GM23338 (cell line): ENCODE measurements around the gene ESR2. TPM values are rescaled to one million over a fixed set of nuclear protein-coding genes. Genes with fewer than 3 reads are reported as not detected.

Experiments
- ATAC-seq: fragments of 200-7000 bp; cut with Tn5 transposase; 3 replicates; pipeline ENCODE4 v1.9.1; 2020
- DNase-seq: peaks from one replicate; pipeline ENCODE4 v3.0.0-alpha.2; 2015; ENCODE audit warnings: low spot score
- H2AFZ ChIP-seq: fragments of 200-600 bp; sonication (generic); 2 replicates; pipeline ENCODE4 v1.8.0; 2016; ENCODE audit warnings: antibody characterized with exemption, mild to moderate bottlenecking, moderate library complexity
- H3F3A ChIP-seq: fragments of 200-600 bp; sonication (generic); replicated peaks from 2 replicates; pipeline ENCODE4 v1.8.0; 2017; ENCODE audit warnings: antibody characterized with exemption, mixed run types, low read depth
- H3K27ac ChIP-seq: fragments of 200-600 bp; sonication (generic); 2 replicates; pipeline ENCODE4 v1.6.1; 2016; ENCODE audit warnings: low read depth
- H3K27me3 ChIP-seq: fragments of 200-600 bp; sonication (generic); 2 replicates; pipeline ENCODE4 v1.8.0; 2016; ENCODE audit warnings: mild to moderate bottlenecking, mixed run types, moderate library complexity; ENCODE audit not compliant: insufficient read depth
- H3K36me3 ChIP-seq: fragments of 200-600 bp; sonication (generic); 2 replicates; pipeline ENCODE4 v1.8.0; 2016; ENCODE audit warnings: mild to moderate bottlenecking; ENCODE audit not compliant: insufficient read depth
- H3K4me1 ChIP-seq: fragments of 200-600 bp; sonication (generic); 2 replicates; pipeline ENCODE4 v1.8.0; 2016; ENCODE audit warnings: mild to moderate bottlenecking, moderate library complexity; ENCODE audit not compliant: insufficient read depth
- H3K4me2 ChIP-seq: fragments of 200-600 bp; sonication (generic); 2 replicates; pipeline ENCODE4 v1.7.1; 2017; ENCODE audit warnings: mixed run types
- H3K4me3 ChIP-seq: fragments of 200-600 bp; sonication (generic); 2 replicates; pipeline ENCODE4 v1.6.1; 2016; ENCODE audit warnings: mixed run types
- H3K79me2 ChIP-seq: fragments of 200-600 bp; sonication (generic); replicated peaks from 2 replicates; pipeline ENCODE4 v1.8.0; 2017; ENCODE audit warnings: mild to moderate bottlenecking; ENCODE audit not compliant: insufficient read depth
- H3K9me2 ChIP-seq: fragments of 200-600 bp; sonication (generic); 2 replicates; pipeline ENCODE4 v1.8.0; 2017; ENCODE audit not compliant: insufficient read depth
- H4K20me1 ChIP-seq: fragments of 200-600 bp; sonication (generic); replicated peaks from 2 replicates; pipeline ENCODE4 v1.8.0; 2017; ENCODE audit warnings: mild to moderate bottlenecking; ENCODE audit not compliant: insufficient read depth
- H3K27ac Mint-ChIP-seq: 2 replicates; pipeline ENCODE4 v1.8.0; 2020; ENCODE audit warnings: inconsistent platforms, mild to moderate bottlenecking, moderate library complexity, mixed read lengths
- H3K27me3 Mint-ChIP-seq: 3 replicates; pipeline ENCODE4 v1.8.0; 2022; ENCODE audit warnings: low read depth, mild to moderate bottlenecking, moderate library complexity, mixed read lengths, inconsistent platforms; ENCODE audit not compliant: insufficient read depth, poor library complexity
- H3K36me3 Mint-ChIP-seq: 3 replicates; pipeline ENCODE4 v1.8.0; 2021; ENCODE audit warnings: low read depth, mild to moderate bottlenecking, inconsistent platforms, moderate library complexity, mixed read lengths
- H3K4me1 Mint-ChIP-seq: 3 replicates; pipeline ENCODE4 v1.8.0; 2020; ENCODE audit warnings: mild to moderate bottlenecking, inconsistent platforms, mixed read lengths
- H3K4me3 Mint-ChIP-seq: 3 replicates; pipeline ENCODE4 v1.8.0; 2021; ENCODE audit warnings: moderate library complexity, mild to moderate bottlenecking, inconsistent platforms, mixed read lengths
- H3K9me3 Mint-ChIP-seq: 3 replicates; pipeline ENCODE4 v1.8.0; 2020; ENCODE audit warnings: moderate library complexity, mild to moderate bottlenecking, inconsistent platforms, mixed read lengths
- CREB1 ChIP-seq: fragments of 250-450 bp; sonication (Bioruptor Pico); IDR thresholded peaks from 2 replicates; pipeline ENCODE4 v1.5.0; 2020; ENCODE audit warnings: low read depth, mild to moderate bottlenecking, moderate library complexity
- EZH2 ChIP-seq: fragments of 200-600 bp; sonication (generic); IDR thresholded peaks from one replicate; pipeline ENCODE4 v1.8.0; 2017; ENCODE audit warnings: antibody characterized with exemption, mild to moderate bottlenecking, low read depth; ENCODE audit not compliant: unreplicated experiment
- EZH2phosphoT487 ChIP-seq: fragments of 200-600 bp; sonication (generic); IDR thresholded peaks from one replicate; pipeline ENCODE4 v1.8.1; 2018; ENCODE audit warnings: antibody characterized with exemption; ENCODE audit not compliant: unreplicated experiment
- JUNB ChIP-seq: IDR thresholded peaks from one replicate; pipeline ENCODE4 v1.6.1; 2016; ENCODE audit warnings: antibody characterized with exemption; ENCODE audit not compliant: unreplicated experiment
- NANOG ChIP-seq: IDR thresholded peaks from 2 replicates; pipeline ENCODE4 v1.6.1; 2016; ENCODE audit warnings: antibody characterized with exemption, borderline replicate concordance
- POLR2AphosphoS5 ChIP-seq: IDR thresholded peaks from 2 replicates; pipeline ENCODE4 v1.6.1; 2016; ENCODE audit warnings: antibody characterized with exemption, low read depth
- STAT1 ChIP-seq: IDR thresholded peaks from one replicate; pipeline ENCODE4 v1.6.1; 2016; ENCODE audit warnings: antibody characterized with exemption; ENCODE audit not compliant: unreplicated experiment
- ZNF114 ChIP-seq: fragments of 250-450 bp; sonication (Bioruptor Pico); IDR thresholded peaks from 2 replicates; pipeline ENCODE4 v1.5.0; 2020; ENCODE audit warnings: mild to moderate bottlenecking, moderate library complexity
- ZNF331 ChIP-seq: fragments of 250-450 bp; sonication (Bioruptor Pico); IDR thresholded peaks from 2 replicates; pipeline ENCODE4 v1.5.0; 2020; ENCODE audit warnings: low read depth, mild to moderate bottlenecking, moderate library complexity
- polyA plus RNA-seq: library from polyadenylated mRNA; unstranded; fragments of >200 nt; fragmentation: Nextera tagmentation; extraction: Ambion mirVana; gene quantifications from 2 replicates; pipeline ENCODE4 v1.2.1, GENCODE V29; 2016
- total RNA-seq: library from RNA; depleted of rRNA; stranded (reverse); fragments of >200 nt; shearing (Covaris generic); gene quantifications from 2 replicates; pipeline ENCODE4 v1.2.3, GENCODE V29; 2014
- TF ChIP-seq, protein P1 (sequence below): IDR thresholded peaks from 2 replicates; pipeline ENCODE4 v1.6.1; 2016; ENCODE audit warnings: antibody characterized with exemption
- TF ChIP-seq, protein P2 (sequence below): fragments of 250-450 bp; sonication (Bioruptor Pico); IDR thresholded peaks from 2 replicates; pipeline ENCODE4 v1.5.0; 2020; ENCODE audit warnings: mild to moderate bottlenecking, moderate library complexity
- TF ChIP-seq, protein P3 (sequence below), 2 experiments: fragments of 200-600 bp in 1 of 2; sonication (generic) in 1 of 2; conservative IDR thresholded peaks; 2 replicates each; pipeline versions ENCODE4 v1.5.1 to v1.6.1; 2016 to 2017; ENCODE audit warnings: antibody characterized with exemption in 2 of 2, low read depth in 2 of 2, mild to moderate bottlenecking in 2 of 2, moderate library complexity in 1 of 2
- TF ChIP-seq, protein P4 (sequence below): IDR thresholded peaks from one replicate; pipeline ENCODE4 v1.6.1; 2018; ENCODE audit warnings: antibody characterized with exemption; ENCODE audit not compliant: unreplicated experiment

ESR2 gene
- total and polyA plus RNA-seq, 2 experiments from 2014 or later = 0.58 to 0.59 TPM

DNA sequence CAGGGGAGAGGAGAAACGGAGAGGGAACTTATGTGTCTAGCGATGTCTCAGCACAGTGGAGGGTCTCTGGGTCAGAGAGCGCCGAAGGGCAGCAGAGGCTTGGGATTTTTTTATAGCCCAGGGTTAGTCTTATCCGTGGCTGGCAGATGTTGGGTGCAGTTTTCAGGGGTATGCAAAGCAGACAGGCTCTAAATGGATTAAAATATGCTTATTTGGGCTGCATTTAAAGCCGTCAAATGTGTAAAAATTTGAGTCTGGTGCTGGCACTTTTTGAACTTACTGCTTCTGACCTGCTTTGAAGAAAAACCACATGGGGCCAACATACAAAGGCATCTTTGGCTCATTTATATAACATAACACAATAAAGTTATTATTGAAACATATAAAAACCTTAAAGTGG lies 178.8 kb downstream of the ESR2 start:
- no peak for ATAC-seq
- no peak overlapping the region for H3K4me3 Mint-ChIP-seq

More for the DNA sequence above, 178.8 kb downstream of the ESR2 start:
- H3K4me1 ChIP-seq = 0 out of 2 replicates have a peak, but pooled peaks cover 2% of the 10 kb centered on the region
- Mint-ChIP-seq H3K27ac (peak overlapping the region; percentile 77; the same call in 1 of the 2 replicates), H3K27me3 (no peaks in the 10 kb centered on the region), H3K9me3 (no peaks in the 10 kb centered on the region), H3K4me1 (peaks cover 16% of the 10 kb centered on the region), H3K36me3 (no peaks in the 10 kb centered on the region; the same call in 2 of the 3 replicates)
- no peak overlapping the region for H3K4me2 ChIP-seq
- no peaks in the 10 kb centered on the region for H3K36me3 ChIP-seq
- no peak overlapping the region for H3K27ac ChIP-seq
- no peaks in the 10 kb centered on the region for H3K79me2 ChIP-seq
- H3K4me3 ChIP-seq = no peak overlapping the region
- TF ChIP-seq, protein P1, sequence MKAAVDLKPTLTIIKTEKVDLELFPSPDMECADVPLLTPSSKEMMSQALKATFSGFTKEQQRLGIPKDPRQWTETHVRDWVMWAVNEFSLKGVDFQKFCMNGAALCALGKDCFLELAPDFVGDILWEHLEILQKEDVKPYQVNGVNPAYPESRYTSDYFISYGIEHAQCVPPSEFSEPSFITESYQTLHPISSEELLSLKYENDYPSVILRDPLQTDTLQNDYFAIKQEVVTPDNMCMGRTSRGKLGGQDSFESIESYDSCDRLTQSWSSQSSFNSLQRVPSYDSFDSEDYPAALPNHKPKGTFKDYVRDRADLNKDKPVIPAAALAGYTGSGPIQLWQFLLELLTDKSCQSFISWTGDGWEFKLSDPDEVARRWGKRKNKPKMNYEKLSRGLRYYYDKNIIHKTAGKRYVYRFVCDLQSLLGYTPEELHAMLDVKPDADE = no peak
- TF ChIP-seq CREB1 = no peak
- TF ChIP-seq ZNF114 (CRISPR knock-in tag) = no peak
- TF ChIP-seq, protein P2, sequence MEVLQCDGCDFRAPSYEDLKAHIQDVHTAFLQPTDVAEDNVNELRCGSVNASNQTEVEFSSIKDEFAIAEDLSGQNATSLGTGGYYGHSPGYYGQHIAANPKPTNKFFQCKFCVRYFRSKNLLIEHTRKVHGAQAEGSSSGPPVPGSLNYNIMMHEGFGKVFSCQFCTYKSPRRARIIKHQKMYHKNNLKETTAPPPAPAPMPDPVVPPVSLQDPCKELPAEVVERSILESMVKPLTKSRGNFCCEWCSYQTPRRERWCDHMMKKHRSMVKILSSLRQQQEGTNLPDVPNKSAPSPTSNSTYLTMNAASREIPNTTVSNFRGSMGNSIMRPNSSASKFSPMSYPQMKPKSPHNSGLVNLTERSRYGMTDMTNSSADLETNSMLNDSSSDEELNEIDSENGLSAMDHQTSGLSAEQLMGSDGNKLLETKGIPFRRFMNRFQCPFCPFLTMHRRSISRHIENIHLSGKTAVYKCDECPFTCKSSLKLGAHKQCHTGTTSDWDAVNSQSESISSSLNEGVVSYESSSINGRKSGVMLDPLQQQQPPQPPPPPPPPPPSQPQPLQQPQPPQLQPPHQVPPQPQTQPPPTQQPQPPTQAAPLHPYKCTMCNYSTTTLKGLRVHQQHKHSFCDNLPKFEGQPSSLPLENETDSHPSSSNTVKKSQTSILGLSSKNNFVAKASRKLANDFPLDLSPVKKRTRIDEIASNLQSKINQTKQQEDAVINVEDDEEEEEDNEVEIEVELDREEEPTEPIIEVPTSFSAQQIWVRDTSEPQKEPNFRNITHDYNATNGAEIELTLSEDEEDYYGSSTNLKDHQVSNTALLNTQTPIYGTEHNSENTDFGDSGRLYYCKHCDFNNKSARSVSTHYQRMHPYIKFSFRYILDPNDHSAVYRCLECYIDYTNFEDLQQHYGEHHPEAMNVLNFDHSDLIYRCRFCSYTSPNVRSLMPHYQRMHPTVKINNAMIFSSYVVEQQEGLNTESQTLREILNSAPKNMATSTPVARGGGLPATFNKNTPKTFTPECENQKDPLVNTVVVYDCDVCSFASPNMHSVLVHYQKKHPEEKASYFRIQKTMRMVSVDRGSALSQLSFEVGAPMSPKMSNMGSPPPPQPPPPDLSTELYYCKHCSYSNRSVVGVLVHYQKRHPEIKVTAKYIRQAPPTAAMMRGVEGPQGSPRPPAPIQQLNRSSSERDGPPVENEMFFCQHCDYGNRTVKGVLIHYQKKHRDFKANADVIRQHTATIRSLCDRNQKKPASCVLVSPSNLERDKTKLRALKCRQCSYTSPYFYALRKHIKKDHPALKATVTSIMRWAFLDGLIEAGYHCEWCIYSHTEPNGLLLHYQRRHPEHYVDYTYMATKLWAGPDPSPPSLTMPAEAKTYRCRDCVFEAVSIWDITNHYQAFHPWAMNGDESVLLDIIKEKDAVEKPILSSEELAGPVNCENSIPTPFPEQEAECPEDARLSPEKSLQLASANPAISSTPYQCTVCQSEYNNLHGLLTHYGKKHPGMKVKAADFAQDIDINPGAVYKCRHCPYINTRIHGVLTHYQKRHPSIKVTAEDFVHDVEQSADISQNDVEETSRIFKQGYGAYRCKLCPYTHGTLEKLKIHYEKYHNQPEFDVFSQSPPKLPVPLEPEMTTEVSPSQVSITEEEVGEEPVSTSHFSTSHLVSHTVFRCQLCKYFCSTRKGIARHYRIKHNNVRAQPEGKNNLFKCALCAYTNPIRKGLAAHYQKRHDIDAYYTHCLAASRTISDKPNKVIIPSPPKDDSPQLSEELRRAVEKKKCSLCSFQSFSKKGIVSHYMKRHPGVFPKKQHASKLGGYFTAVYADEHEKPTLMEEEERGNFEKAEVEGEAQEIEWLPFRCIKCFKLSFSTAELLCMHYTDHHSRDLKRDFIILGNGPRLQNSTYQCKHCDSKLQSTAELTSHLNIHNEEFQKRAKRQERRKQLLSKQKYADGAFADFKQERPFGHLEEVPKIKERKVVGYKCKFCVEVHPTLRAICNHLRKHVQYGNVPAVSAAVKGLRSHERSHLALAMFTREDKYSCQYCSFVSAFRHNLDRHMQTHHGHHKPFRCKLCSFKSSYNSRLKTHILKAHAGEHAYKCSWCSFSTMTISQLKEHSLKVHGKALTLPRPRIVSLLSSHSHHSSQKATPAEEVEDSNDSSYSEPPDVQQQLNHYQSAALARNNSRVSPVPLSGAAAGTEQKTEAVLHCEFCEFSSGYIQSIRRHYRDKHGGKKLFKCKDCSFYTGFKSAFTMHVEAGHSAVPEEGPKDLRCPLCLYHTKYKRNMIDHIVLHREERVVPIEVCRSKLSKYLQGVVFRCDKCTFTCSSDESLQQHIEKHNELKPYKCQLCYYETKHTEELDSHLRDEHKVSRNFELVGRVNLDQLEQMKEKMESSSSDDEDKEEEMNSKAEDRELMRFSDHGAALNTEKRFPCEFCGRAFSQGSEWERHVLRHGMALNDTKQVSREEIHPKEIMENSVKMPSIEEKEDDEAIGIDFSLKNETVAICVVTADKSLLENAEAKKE = no peak
- no peak for TF ChIP-seq EZH2
- no peak for TF ChIP-seq JUNB
- TF ChIP-seq POLR2AphosphoS5 = no peak
- TF ChIP-seq ZNF331 (CRISPR knock-in tag) = no peak
- no peak for TF ChIP-seq NANOG
- TF ChIP-seq STAT1 = no peak
- no peak for TF ChIP-seq EZH2phosphoT487
- TF ChIP-seq, protein P3, sequence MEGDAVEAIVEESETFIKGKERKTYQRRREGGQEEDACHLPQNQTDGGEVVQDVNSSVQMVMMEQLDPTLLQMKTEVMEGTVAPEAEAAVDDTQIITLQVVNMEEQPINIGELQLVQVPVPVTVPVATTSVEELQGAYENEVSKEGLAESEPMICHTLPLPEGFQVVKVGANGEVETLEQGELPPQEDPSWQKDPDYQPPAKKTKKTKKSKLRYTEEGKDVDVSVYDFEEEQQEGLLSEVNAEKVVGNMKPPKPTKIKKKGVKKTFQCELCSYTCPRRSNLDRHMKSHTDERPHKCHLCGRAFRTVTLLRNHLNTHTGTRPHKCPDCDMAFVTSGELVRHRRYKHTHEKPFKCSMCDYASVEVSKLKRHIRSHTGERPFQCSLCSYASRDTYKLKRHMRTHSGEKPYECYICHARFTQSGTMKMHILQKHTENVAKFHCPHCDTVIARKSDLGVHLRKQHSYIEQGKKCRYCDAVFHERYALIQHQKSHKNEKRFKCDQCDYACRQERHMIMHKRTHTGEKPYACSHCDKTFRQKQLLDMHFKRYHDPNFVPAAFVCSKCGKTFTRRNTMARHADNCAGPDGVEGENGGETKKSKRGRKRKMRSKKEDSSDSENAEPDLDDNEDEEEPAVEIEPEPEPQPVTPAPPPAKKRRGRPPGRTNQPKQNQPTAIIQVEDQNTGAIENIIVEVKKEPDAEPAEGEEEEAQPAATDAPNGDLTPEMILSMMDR (conservative IDR thresholded peaks at IDR 0.05; ENCODE audit: low read depth in 2 of 2) = no peak
- TF ChIP-seq, protein P4, sequence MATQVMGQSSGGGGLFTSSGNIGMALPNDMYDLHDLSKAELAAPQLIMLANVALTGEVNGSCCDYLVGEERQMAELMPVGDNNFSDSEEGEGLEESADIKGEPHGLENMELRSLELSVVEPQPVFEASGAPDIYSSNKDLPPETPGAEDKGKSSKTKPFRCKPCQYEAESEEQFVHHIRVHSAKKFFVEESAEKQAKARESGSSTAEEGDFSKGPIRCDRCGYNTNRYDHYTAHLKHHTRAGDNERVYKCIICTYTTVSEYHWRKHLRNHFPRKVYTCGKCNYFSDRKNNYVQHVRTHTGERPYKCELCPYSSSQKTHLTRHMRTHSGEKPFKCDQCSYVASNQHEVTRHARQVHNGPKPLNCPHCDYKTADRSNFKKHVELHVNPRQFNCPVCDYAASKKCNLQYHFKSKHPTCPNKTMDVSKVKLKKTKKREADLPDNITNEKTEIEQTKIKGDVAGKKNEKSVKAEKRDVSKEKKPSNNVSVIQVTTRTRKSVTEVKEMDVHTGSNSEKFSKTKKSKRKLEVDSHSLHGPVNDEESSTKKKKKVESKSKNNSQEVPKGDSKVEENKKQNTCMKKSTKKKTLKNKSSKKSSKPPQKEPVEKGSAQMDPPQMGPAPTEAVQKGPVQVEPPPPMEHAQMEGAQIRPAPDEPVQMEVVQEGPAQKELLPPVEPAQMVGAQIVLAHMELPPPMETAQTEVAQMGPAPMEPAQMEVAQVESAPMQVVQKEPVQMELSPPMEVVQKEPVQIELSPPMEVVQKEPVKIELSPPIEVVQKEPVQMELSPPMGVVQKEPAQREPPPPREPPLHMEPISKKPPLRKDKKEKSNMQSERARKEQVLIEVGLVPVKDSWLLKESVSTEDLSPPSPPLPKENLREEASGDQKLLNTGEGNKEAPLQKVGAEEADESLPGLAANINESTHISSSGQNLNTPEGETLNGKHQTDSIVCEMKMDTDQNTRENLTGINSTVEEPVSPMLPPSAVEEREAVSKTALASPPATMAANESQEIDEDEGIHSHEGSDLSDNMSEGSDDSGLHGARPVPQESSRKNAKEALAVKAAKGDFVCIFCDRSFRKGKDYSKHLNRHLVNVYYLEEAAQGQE = no peak
- no peaks in the 10 kb centered on the region for H3K27me3 ChIP-seq
- no peaks in the 10 kb centered on the region for H3K9me2 ChIP-seq
- H4K20me1 ChIP-seq = no peaks in the 10 kb centered on the region
- no peak for DNase-seq
- no peak overlapping the region for H2AFZ ChIP-seq
- H3F3A ChIP-seq = no peaks in the 10 kb centered on the region
